NCI-H1694 treated with DMSO at 0.1 percent for 48 hours (cell line): Measurements from ENCODE around the gene ZMYM3.

ENCODE experiments used
- DNase-seq: peaks from one replicate; lab custom pipeline; 2025; lab: John Stamatoyannopoulos, UW

Gene ZMYM3

GRCh38 chrX:71214604-71215337, 39.2 kb downstream of the ZMYM3 start:
- no peak for DNase-seq

GRCh38 chrX:71214152-71214551, 39.8 kb downstream of the ZMYM3 start:
- no peak for DNase-seq

GRCh38 chrX:71212536-71212935, 41.4 kb downstream of the ZMYM3 start:
- DNase-seq: no peak

- DNase-seq: no peak
These were observed 43.1 kb downstream of the ZMYM3 start for GRCh38 chrX:71210816-71211215.

GRCh38 chrX:71199252-71200008, 54.5 kb downstream of the ZMYM3 start:
- DNase-seq: no peak

GRCh38 chrX:71198066-71198465, 55.9 kb downstream of the ZMYM3 start:
- no peak for DNase-seq

- no peak for DNase-seq
These were observed 57.8 kb downstream of the ZMYM3 start for GRCh38 chrX:71195964-71196649.

GRCh38 chrX:71191248-71191647, 62.7 kb downstream of the ZMYM3 start:
- DNase-seq: no peak
